ENCODE measurements around the gene TLE6.

Gene TLE6

DNA sequence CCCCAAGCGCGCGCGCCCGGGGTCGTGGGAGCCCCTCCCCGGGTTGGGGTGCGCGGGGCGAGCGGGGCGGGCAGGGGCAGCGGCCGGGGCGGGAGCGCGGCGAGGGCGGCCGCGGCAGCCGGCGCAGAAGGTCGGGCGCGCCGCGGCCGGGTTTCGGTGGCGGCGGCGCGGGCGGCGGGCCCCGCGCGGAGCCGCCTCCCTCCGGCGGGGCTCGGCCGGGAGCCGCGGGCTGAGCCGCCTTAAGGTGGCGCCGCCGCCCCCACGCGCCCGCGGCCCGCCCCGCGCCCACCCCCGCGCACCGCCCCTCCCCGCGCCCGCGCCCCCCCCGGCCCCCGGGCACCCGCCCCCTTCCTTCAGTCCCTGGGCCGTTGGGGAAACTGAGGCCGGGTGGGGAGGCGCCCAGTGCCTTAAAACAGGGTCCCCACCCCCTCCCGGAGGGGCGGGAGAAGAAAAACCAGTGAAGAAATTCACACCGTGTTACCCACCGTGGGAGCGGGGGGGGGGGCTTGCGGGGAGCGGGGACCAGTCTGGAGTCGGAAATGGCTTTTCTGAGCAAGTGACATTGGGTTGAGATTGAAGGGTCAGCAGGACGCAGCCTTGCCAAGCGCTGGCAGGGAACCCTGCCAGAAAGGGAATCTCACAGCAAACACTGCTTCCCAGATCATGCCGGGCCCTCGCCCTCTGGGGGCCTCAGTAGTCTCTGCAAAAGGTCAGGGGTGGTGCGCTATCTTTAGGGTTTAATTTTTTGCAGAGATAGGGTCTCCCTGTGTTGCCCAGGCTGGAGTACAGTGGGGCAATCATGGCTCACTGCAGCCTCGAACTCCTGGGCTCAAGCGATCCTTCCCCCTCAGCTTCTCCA lies 51.9 kb downstream of the TLE6 start, which contains the start of gene TLE2:
TLE2 (minus strand) TSS at position 216 of the 859 bp plus-strand sequence. CDS start 376 bp downstream, outside the sequence.
- DNase-seq (ENCODE audit: low spot score): no peak
- no peak for ATAC-seq (ENCODE audit: low read depth)
- H3K4me3 ChIP-seq (ENCODE audit: severe bottlenecking): peak within 1 kb of the TSS; percentile 44

DNA sequence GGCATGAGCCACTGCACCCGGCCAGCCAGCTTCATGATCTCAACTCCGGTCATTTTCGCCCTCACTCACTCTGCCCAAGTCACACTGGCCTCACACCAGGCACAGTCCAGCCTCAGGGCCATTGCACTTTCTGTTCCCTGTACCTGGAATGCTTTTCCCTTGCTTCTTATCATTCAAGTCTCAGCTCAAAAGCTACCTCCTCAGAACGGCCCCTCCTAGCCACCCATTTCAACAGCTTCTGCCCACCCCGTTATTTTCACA lies 54.2 kb downstream of the TLE6 start:
- H3K27me3 ChIP-seq (ENCODE audit: insufficient read depth, poor library complexity, severe bottlenecking): no peaks in the 10 kb centered on the region
- no peaks in the 10 kb centered on the region for H3K4me1 ChIP-seq (ENCODE audit: insufficient read depth, poor library complexity, severe bottlenecking)
- H3K4me3 ChIP-seq (ENCODE audit: severe bottlenecking): no peak overlapping the region
- H3K27ac ChIP-seq (ENCODE audit: poor library complexity, severe bottlenecking): no peak overlapping the region
- DNase-seq (ENCODE audit: low spot score) (no peak), ATAC-seq (ENCODE audit: low read depth) (no peak)
- no peak for TF ChIP-seq CTCF (IDR thresholded peaks at IDR 0.05; ENCODE audit: poor library complexity, severe bottlenecking)
- no peaks in the 10 kb centered on the region for H3K9me3 ChIP-seq (ENCODE audit: severe bottlenecking)
- no peaks in the 10 kb centered on the region for H3K36me3 ChIP-seq (ENCODE audit: low read depth)

More for the DNA sequence above, 51.9 kb downstream of the TLE6 start, which contains the start of gene TLE2:
- Histone ChIP-seq H3K36me3 (ENCODE audit: low read depth) (no peaks in the 10 kb centered on the region), H3K27me3 (ENCODE audit: insufficient read depth, poor library complexity, severe bottlenecking) (no peaks in the 10 kb centered on the region), H3K4me1 (ENCODE audit: insufficient read depth, poor library complexity, severe bottlenecking) (no peaks in the 10 kb centered on the region), H3K9me3 (ENCODE audit: severe bottlenecking) (no peaks in the 10 kb centered on the region), H3K27ac (ENCODE audit: poor library complexity, severe bottlenecking) (no peak within 1 kb of the TSS)
- no peak for TF ChIP-seq CTCF (IDR thresholded peaks at IDR 0.05; ENCODE audit: poor library complexity, severe bottlenecking)

DNA sequence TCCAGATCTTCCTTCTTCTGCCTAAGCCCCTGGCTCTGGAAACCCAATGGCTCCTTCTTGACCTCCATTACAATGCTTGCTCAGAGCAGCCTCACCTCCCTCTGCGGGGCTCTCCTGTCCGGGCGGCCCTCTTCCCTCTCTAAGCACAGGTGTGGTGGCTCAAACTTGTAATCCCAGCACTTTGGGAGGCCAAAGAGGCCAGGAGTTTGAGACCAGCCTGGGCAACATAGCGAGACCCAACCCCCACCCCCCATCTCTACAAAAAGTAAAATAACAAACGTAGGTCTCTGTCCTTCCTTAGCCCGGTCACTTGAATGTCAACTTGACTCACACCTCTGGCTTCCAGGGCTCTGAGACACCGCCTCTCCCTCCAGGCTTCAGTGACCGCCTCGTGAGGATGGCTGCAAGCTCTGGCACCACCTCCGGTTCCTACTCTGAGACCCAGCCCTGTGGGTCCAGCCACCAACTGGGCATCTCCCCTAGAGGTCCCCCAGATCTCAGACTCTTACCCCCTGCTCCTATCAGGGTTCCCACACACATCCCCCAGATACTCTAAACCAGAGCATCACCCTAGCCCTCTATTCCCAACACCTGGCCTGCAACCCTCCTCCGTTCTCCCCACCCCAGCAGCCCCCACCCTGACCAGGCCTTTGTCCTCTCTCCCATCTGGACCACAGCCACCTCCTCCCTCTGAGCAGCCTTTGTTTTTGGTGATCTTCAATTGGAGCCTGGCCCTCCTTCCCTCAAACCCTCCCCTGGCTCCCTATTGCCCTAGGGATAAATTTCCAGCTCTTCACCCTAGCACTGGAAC lies 56.4 kb downstream of the TLE6 start:
- no peaks in the 10 kb centered on the region for H3K36me3 ChIP-seq (ENCODE audit: low read depth)
- H3K27me3 ChIP-seq (ENCODE audit: insufficient read depth, poor library complexity, severe bottlenecking): no peaks in the 10 kb centered on the region
- H3K27ac ChIP-seq (ENCODE audit: poor library complexity, severe bottlenecking): no peak overlapping the region
- H3K4me1 ChIP-seq (ENCODE audit: insufficient read depth, poor library complexity, severe bottlenecking): no peaks in the 10 kb centered on the region
- no peak for TF ChIP-seq CTCF (IDR thresholded peaks at IDR 0.05; ENCODE audit: poor library complexity, severe bottlenecking)
- no peak overlapping the region for H3K4me3 ChIP-seq (ENCODE audit: severe bottlenecking)
- H3K9me3 ChIP-seq (ENCODE audit: severe bottlenecking): no peaks in the 10 kb centered on the region
- DNase-seq (ENCODE audit: low spot score) (no peak), ATAC-seq (ENCODE audit: low read depth) (no peak)

- Histone ChIP-seq H3K27me3 (ENCODE audit: insufficient read depth, poor library complexity, severe bottlenecking) (no peaks in the 10 kb centered on the region), H3K4me3 (ENCODE audit: severe bottlenecking) (no peak overlapping the region), H3K4me1 (ENCODE audit: insufficient read depth, poor library complexity, severe bottlenecking) (no peaks in the 10 kb centered on the region), H3K27ac (ENCODE audit: poor library complexity, severe bottlenecking) (peak overlapping the region; percentile 70), H3K36me3 (ENCODE audit: low read depth) (no peaks in the 10 kb centered on the region), H3K9me3 (ENCODE audit: severe bottlenecking) (no peaks in the 10 kb centered on the region)
- ATAC-seq (ENCODE audit: low read depth) (no peak), DNase-seq (ENCODE audit: low spot score) (no peak)
- TF ChIP-seq CTCF (IDR thresholded peaks at IDR 0.05; ENCODE audit: poor library complexity, severe bottlenecking): no peak
Measured at GRCh38 chr19:3034406-3034655, 57.0 kb downstream of the TLE6 start.
